ENCODE data around the gene USP49.

GRCh38 chr6:41775293-41775882, 119.8 kb downstream of the USP49 start:
- TF ChIP-seq POLR2A (IDR thresholded peaks at IDR 0.05) (no peak), CTCF (IDR thresholded peaks at IDR 0.05) (no peak), POLR2AphosphoS5 (IDR thresholded peaks at IDR 0.05) (no peak)
